DOHH2 (cell line): Measurements from ENCODE around the gene CNTNAP2.

ENCODE experiments used
- H3F3A ChIP-seq: fragments of 200-600 bp; sonication (generic), shearing (Covaris generic); 2 replicates; pipeline ENCODE4 v1.6.0; 2016; ENCODE audit warnings: antibody characterized with exemption, mild to moderate bottlenecking; ENCODE audit not compliant: control insufficient read depth, insufficient read depth
- H3K27ac ChIP-seq: fragments of 200-600 bp; sonication (generic); 2 replicates; pipeline ENCODE4 v1.5.1; 2014; ENCODE audit warnings: low read depth, mild to moderate bottlenecking, low read length, moderate library complexity
- H3K27me3 ChIP-seq: fragments of 200-600 bp; sonication (generic); 2 replicates; pipeline ENCODE4 v1.6.1; 2014; ENCODE audit warnings: mild to moderate bottlenecking, low read length, mixed read lengths; ENCODE audit not compliant: control insufficient read depth
- H3K36me3 ChIP-seq: fragments of 200-600 bp; sonication (generic); 2 replicates; pipeline ENCODE4 v1.6.1; 2014; ENCODE audit warnings: mild to moderate bottlenecking, low read length, moderate library complexity, mixed read lengths; ENCODE audit not compliant: control insufficient read depth
- H3K4me1 ChIP-seq: fragments of 200-600 bp; sonication (generic); 2 replicates; pipeline ENCODE4 v1.6.1; 2014; ENCODE audit warnings: mild to moderate bottlenecking, low read length, mixed read lengths; ENCODE audit not compliant: control insufficient read depth
- H3K4me2 ChIP-seq: fragments of 200-600 bp; sonication (generic); 2 replicates; pipeline ENCODE4 v1.6.0; 2014; ENCODE audit warnings: mild to moderate bottlenecking, low read length, moderate library complexity
- H3K4me3 ChIP-seq: fragments of 200-600 bp; sonication (generic); 2 replicates; pipeline ENCODE4 v1.5.1; 2014; ENCODE audit warnings: mild to moderate bottlenecking, low read length, mixed read lengths
- H3K79me2 ChIP-seq: fragments of 200-600 bp; sonication (generic); 2 replicates; pipeline ENCODE4 v1.6.1; 2014; ENCODE audit warnings: mild to moderate bottlenecking, low read length, mixed read lengths; ENCODE audit not compliant: control insufficient read depth
- H3K9me2 ChIP-seq: fragments of 200-600 bp; sonication (generic); replicated peaks from 2 replicates; pipeline ENCODE4 v1.6.1; 2014; ENCODE audit warnings: mild to moderate bottlenecking, low read length, mixed read lengths; ENCODE audit not compliant: control insufficient read depth
- H3K9me3 ChIP-seq: fragments of 200-600 bp; sonication (generic); 2 replicates; pipeline ENCODE4 v1.6.1; 2014; ENCODE audit warnings: antibody characterized with exemption, low read length, mixed read lengths; ENCODE audit not compliant: control insufficient read depth, insufficient read depth
- H4K20me1 ChIP-seq: fragments of 200-600 bp; sonication (generic); 2 replicates; pipeline ENCODE4 v1.6.0; 2014; ENCODE audit warnings: low read depth, mild to moderate bottlenecking, antibody characterized with exemption, low read length, moderate library complexity; ENCODE audit not compliant: control insufficient read depth, insufficient read depth
- CTCF ChIP-seq: fragments of 200-600 bp; sonication (generic); IDR thresholded peaks from one replicate; pipeline ENCODE4 v1.5.1; 2014; ENCODE audit warnings: antibody characterized with exemption, mild to moderate bottlenecking, low read depth, low read length; ENCODE audit not compliant: poor library complexity, severe bottlenecking
- EZH2phosphoT487 ChIP-seq: fragments of 200-600 bp; sonication (generic); IDR thresholded peaks from 2 replicates; pipeline ENCODE4 v1.6.1; 2017; ENCODE audit warnings: borderline replicate concordance, mild to moderate bottlenecking, antibody characterized with exemption, low read length, moderate library complexity, mixed read lengths

CNTNAP2 gene

GRCh38 chr7:146876411-146876810 is 759.8 kb downstream of the CNTNAP2 start:
- H3F3A ChIP-seq = no peaks in the 10 kb centered on the region
- H3K36me3 ChIP-seq = no peaks in the 10 kb centered on the region

GRCh38 chr7:146878901-146879300 is 762.3 kb downstream of the CNTNAP2 start:
- Histone ChIP-seq H3F3A (no peaks in the 10 kb centered on the region), H3K79me2 (no peaks in the 10 kb centered on the region), H3K4me1 (no peaks in the 10 kb centered on the region), H4K20me1 (no peaks in the 10 kb centered on the region), H3K9me2 (no peaks in the 10 kb centered on the region), H3K4me2 (no peak overlapping the region), H3K9me3 (peaks cover 3% of the 10 kb centered on the region; the same call in 1 of the 2 replicates), H3K27ac (no peak overlapping the region), H3K4me3 (no peak overlapping the region), H3K36me3 (no peaks in the 10 kb centered on the region), H3K27me3 (no peaks in the 10 kb centered on the region)
- TF ChIP-seq EZH2phosphoT487 (no peak), CTCF (no peak)

More at GRCh38 chr7:146876411-146876810, 759.8 kb downstream of the CNTNAP2 start:
- H3K9me2 ChIP-seq = no peaks in the 10 kb centered on the region
- H3K27me3 ChIP-seq = no peaks in the 10 kb centered on the region
- no peaks in the 10 kb centered on the region for H3K9me3 ChIP-seq
- H3K4me3 ChIP-seq = no peak overlapping the region
- no peak for TF ChIP-seq CTCF
- no peak for TF ChIP-seq EZH2phosphoT487
- no peaks in the 10 kb centered on the region for H3K4me1 ChIP-seq
- no peaks in the 10 kb centered on the region for H4K20me1 ChIP-seq
- no peak overlapping the region for H3K27ac ChIP-seq
- no peak overlapping the region for H3K4me2 ChIP-seq
- H3K79me2 ChIP-seq = no peaks in the 10 kb centered on the region

GRCh38 chr7:146885231-146885630 is 768.6 kb downstream of the CNTNAP2 start:
- Histone ChIP-seq H3K79me2 (no peaks in the 10 kb centered on the region), H3K36me3 (no peaks in the 10 kb centered on the region), H3K9me3 (peaks cover 3% of the 10 kb centered on the region; the same call in 1 of the 2 replicates), H3K4me2 (no peak overlapping the region), H3K9me2 (no peaks in the 10 kb centered on the region), H3K4me3 (no peak overlapping the region), H3K4me1 (no peaks in the 10 kb centered on the region), H3F3A (no peaks in the 10 kb centered on the region), H4K20me1 (no peaks in the 10 kb centered on the region), H3K27ac (no peak overlapping the region), H3K27me3 (no peaks in the 10 kb centered on the region)
- TF ChIP-seq CTCF = no peak
- TF ChIP-seq EZH2phosphoT487 = no peak
